ENCODE measurements around the gene RXRA.

The RXRA gene

DNA sequence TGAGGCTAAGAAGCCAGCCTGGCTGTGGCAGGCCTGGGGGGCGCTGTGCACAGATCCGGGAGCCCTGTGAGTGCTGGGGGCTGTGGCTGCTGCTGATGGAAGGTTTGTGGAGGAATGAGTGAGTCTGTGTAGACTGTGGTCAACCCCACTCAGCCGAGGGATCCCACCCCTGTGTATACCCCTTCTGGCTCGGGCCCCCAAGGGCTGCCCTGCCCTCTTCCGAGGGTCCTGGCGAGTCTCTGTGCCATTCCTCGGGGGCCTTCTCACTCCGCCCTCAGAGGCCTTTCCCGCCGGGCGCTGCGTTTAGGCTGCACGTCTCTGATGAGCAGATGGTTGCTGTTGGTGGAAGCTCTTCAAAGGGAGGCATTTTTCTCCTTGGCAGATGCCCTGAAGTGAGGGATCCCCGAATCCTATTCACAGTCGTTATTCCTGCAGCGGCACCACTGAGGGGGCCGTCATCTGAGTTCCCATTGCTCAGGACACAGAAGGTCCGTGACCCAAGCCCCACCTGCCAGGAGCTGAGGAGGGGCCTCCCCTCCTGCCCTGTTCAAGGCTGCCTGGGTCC is 94.1 kb downstream of the RXRA start:
- no peak for DNase-seq (ENCODE audit: low read depth)
- TF ChIP-seq, protein P1, sequence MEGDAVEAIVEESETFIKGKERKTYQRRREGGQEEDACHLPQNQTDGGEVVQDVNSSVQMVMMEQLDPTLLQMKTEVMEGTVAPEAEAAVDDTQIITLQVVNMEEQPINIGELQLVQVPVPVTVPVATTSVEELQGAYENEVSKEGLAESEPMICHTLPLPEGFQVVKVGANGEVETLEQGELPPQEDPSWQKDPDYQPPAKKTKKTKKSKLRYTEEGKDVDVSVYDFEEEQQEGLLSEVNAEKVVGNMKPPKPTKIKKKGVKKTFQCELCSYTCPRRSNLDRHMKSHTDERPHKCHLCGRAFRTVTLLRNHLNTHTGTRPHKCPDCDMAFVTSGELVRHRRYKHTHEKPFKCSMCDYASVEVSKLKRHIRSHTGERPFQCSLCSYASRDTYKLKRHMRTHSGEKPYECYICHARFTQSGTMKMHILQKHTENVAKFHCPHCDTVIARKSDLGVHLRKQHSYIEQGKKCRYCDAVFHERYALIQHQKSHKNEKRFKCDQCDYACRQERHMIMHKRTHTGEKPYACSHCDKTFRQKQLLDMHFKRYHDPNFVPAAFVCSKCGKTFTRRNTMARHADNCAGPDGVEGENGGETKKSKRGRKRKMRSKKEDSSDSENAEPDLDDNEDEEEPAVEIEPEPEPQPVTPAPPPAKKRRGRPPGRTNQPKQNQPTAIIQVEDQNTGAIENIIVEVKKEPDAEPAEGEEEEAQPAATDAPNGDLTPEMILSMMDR (conservative IDR thresholded peaks at IDR 0.05; ENCODE audit: control insufficient read depth, insufficient read depth, low read depth, low read length), result no peak
- H3K4me3 ChIP-seq (ENCODE audit: control insufficient read depth, low read depth, low read length), result no peak overlapping the region

DNA sequence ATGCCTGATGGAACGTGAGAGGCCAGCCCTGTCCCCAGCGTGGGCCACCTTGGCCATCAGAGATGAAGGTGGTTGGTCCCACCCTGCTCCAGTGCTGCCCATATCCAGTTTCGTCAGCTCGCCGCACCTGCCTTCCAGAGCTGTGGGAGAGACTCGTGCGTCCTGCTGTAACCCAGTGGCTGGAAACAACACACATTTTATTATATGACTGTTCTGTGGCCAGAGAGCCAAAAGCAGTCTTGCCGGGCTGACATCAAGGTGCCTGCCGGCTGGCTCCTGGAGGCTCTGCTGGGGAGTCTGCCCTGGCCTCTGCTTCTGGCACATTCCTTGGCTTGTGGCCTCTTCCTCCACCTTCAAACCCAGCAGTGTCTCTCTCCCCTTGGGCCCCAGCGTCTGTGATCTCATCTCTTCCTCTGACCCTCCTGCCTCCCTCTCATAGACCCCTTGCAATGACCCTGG is 94.7 kb downstream of the RXRA start:
- DNase-seq (ENCODE audit: low read depth), result no peak
- TF ChIP-seq, protein P1 (conservative IDR thresholded peaks at IDR 0.05; ENCODE audit: control insufficient read depth, insufficient read depth, low read depth, low read length), result no peak
- H3K4me3 ChIP-seq (ENCODE audit: control insufficient read depth, low read depth, low read length), result no peak overlapping the region

DNA sequence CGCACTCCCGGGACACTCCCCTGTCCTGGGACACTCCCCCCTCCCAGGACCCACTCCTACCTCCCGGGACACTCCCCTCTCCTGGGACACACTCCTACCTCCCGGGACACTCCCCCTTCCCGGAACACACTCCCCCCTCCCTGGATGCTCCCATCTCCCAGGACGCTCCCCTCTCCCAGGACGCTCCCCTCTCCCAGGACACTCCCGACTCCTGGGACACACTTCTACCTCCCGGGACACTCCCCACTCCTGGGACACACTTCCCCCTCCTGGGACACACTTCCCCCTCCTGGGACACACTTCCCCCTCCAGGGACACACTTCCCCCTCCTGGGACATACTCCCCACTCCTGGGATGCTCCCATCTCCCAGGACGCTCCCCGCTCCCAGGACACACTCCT is 95.6 kb downstream of the RXRA start:
- H3K4me3 ChIP-seq (ENCODE audit: control insufficient read depth, low read depth, low read length), result no peak overlapping the region
- TF ChIP-seq, protein P1 (conservative IDR thresholded peaks at IDR 0.05; ENCODE audit: control insufficient read depth, insufficient read depth, low read depth, low read length), result no peak
- no peak for DNase-seq (ENCODE audit: low read depth)

DNA sequence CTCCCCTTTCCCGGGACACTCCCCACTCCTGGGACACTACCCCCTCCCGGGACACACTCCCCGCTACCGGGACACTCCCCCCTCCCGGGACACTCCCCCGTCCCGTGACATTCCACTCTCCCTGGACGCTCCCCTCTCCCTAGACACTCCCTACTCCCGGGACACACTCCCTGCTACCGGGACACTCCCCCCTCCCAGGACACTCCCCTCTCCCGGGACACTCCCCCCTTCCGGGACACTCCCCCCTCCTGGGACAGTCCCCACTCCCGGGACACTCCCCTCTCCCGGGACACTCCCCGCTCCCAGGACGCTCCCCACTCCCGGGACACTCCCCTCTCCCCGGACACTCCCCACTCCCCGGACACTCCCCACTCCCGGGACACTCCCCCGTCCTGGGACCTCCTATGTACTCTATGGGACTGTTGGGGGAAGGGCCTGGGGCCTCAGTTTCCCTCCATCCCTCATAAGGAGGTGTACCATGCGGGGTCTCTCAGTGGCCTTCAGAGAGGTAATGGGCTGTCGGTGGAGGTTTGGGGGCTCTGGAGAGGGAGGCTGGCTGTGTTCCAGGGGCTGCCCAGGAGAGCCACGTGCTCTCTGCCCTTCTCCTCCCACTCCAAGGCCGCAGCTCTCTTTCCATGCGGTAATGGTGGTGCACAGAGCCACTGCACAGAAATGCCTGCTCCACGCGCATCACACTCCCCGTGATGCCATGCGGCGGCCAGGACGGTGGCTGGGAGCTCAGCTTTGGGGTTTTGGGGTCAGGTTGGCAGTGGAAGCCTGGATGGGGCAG is 96.2 kb downstream of the RXRA start:
- no peak overlapping the region for H3K4me3 ChIP-seq (ENCODE audit: control insufficient read depth, low read depth, low read length)
- TF ChIP-seq, protein P1 (conservative IDR thresholded peaks at IDR 0.05; ENCODE audit: control insufficient read depth, insufficient read depth, low read depth, low read length), result no peak
- no peak for DNase-seq (ENCODE audit: low read depth)

DNA sequence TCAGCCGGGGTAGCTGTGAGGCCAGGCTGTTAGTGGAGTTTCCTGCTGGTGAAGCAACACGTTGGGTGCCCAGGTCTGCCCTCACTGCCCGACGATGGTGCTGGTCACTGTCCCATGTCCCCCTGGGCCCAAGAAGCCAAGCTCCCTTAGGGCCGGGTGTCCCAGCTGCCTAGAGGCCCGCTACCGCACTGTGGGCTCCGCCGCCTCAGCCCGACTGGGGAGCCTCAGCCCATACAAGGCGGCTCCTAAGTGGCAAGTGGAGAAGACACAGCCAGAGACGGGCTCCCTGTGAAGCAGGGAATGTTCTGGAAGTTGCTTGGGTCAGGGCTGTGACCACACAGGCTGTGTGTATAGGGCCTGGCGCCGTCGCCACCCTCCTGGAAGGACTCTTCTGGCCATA is 96.9 kb downstream of the RXRA start:
- TF ChIP-seq, protein P1 (conservative IDR thresholded peaks at IDR 0.05; ENCODE audit: control insufficient read depth, insufficient read depth, low read depth, low read length), result no peak
- H3K4me3 ChIP-seq (ENCODE audit: control insufficient read depth, low read depth, low read length), result no peak overlapping the region
- no peak for DNase-seq (ENCODE audit: low read depth)

DNA sequence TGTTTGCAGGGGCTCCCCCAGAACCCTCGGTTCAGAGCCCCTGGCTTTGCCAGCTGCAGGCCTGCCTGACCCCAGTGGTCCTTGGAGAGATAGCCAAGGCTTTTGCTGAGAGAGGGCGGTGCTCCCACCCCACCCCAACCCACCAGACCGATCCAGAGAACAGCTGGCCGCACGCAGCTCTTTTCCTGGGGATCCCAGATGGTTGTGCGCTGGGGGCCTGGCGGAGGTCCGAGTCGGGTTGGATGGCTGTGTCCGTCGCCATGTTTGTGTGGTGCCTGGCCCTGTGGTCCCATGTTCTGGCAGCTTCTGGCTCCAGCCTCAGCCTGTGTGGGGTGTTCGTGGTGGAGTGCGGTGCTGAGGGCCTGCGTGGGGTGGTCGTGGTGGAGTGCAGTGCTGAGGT is 97.5 kb downstream of the RXRA start:
- TF ChIP-seq, protein P1 (conservative IDR thresholded peaks at IDR 0.05; ENCODE audit: control insufficient read depth, insufficient read depth, low read depth, low read length), result no peak
- DNase-seq (ENCODE audit: low read depth), result no peak
- H3K4me3 ChIP-seq (ENCODE audit: control insufficient read depth, low read depth, low read length), result no peak overlapping the region
